Neural progenitor cell (in vitro differentiated cells): ENCODE data around the gene ZNF500.

ENCODE experiments used
- CTCF ChIP-seq: fragments of 200-600 bp; sonication (generic); IDR thresholded peaks from 2 replicates; pipeline ENCODE4 v1.5.1; 2017; ENCODE audit warnings: antibody characterized with exemption, mild to moderate bottlenecking
- EZH2 ChIP-seq: fragments of 200-600 bp; sonication (generic); IDR thresholded peaks from 2 replicates; pipeline ENCODE4 v1.6.1; 2017; ENCODE audit warnings: antibody characterized with exemption, mild to moderate bottlenecking, moderate library complexity
- EZH2phosphoT487 ChIP-seq: fragments of 200-600 bp; sonication (generic); IDR thresholded peaks from 2 replicates; pipeline ENCODE4 v1.6.1; 2017; ENCODE audit warnings: antibody characterized with exemption

GRCh38 chr16:4778050-4778392, 11.1 kb upstream of the ZNF500 start:
- TF ChIP-seq CTCF: no peak
- TF ChIP-seq EZH2: no peak
- TF ChIP-seq EZH2phosphoT487: no peak
